SK-N-SH (cell line): Measurements from ENCODE around the gene OSBPL2. TPM values are rescaled to one million over a fixed set of nuclear protein-coding genes. Genes with fewer than 3 reads are reported as not detected.

Source experiments
- CTCF ChIA-PET: fragments of 300-600, 350-600 bp; formaldehyde crosslinking; extraction: SDS; loops from one replicate; lab custom pipeline; 2021; lab: Yijun Ruan, JAX
- POLR2A ChIA-PET: fragments of 350-600 bp; sonication (Branson Sonifier 250); formaldehyde crosslinking; extraction: SDS; loops from one replicate; lab custom pipeline; 2020; ENCODE audit warnings: antibody characterized with exemption, inconsistent platforms; lab: Yijun Ruan, JAX
- DNase-seq: peaks from one replicate; pipeline ENCODE4 v3.0.0; 2012
- H2AFZ ChIP-seq: fragments of 200-600 bp; sonication (generic); 2 replicates; pipeline ENCODE4 v1.8.1; 2016; ENCODE audit warnings: antibody characterized with exemption, mild to moderate bottlenecking, low read depth
- H3F3A ChIP-seq: fragments of 200-600 bp; sonication (generic); replicated peaks from 2 replicates; pipeline ENCODE3; 2016; ENCODE audit warnings: antibody characterized with exemption, mild to moderate bottlenecking; ENCODE audit not compliant: insufficient read depth
- H3K27ac ChIP-seq, 2 experiments: fragments of 200-500 bp in 1 of 2; fragments of 200-600 bp in 1 of 2; sonication (Bioruptor generic) in 1 of 2; sonication (generic), shearing (Covaris generic) in 1 of 2; 2 replicates each; pipeline versions ENCODE4 v1.5.1 to v1.6.1; 2014 to 2016; ENCODE audit warnings: low read depth in 2 of 2, inconsistent platforms in 1 of 2, low read length in 1 of 2, mild to moderate bottlenecking in 1 of 2, mixed read lengths in 1 of 2
- H3K27me3 ChIP-seq: fragments of 200-600 bp; sonication (generic), shearing (Covaris generic); 2 replicates; pipeline ENCODE4 v1.6.1; 2016; ENCODE audit warnings: mixed run types; ENCODE audit not compliant: insufficient read depth
- H3K36me3 ChIP-seq, 2 experiments: fragments of 200-500 bp in 1 of 2; fragments of 200-600 bp in 1 of 2; sonication (Bioruptor generic) in 1 of 2; sonication (generic) in 1 of 2; replicated peaks in 1 of 2; 2 replicates each; pipeline versions ENCODE3 to v1.5.1; 2014 to 2016; ENCODE audit warnings: low read length in 1 of 2, mild to moderate bottlenecking in 1 of 2; ENCODE audit not compliant: insufficient read depth in 2 of 2, control insufficient read depth in 1 of 2
- H3K4me1 ChIP-seq, 2 experiments: fragments of 200-500 bp in 1 of 2; fragments of 200-600 bp in 1 of 2; sonication (Bioruptor generic) in 1 of 2; sonication (generic), shearing (Covaris generic) in 1 of 2; 2 replicates each; pipeline versions ENCODE4 v1.5.1 to v1.6.1; 2014 to 2016; ENCODE audit warnings: low read depth in 1 of 2, low read length in 1 of 2, mixed run types in 1 of 2; ENCODE audit not compliant: insufficient read depth in 2 of 2, control insufficient read depth in 1 of 2
- H3K4me2 ChIP-seq: fragments of 200-600 bp; sonication (generic), shearing (Covaris generic); 2 replicates; pipeline ENCODE4 v1.6.1; 2017; ENCODE audit warnings: mixed run types
- H3K4me3 ChIP-seq, 2 experiments: fragments of 200-500 bp in 1 of 2; fragments of 200-600 bp in 1 of 2; sonication (Bioruptor generic) in 1 of 2; sonication (generic), shearing (Covaris generic) in 1 of 2; 2 replicates each; pipeline versions ENCODE4 v1.5.1 to v1.8.1; 2014 to 2016; ENCODE audit warnings: low read depth in 2 of 2, inconsistent platforms in 1 of 2, low read length in 1 of 2, mild to moderate bottlenecking in 1 of 2, mixed read lengths in 1 of 2, moderate library complexity in 1 of 2
- H3K79me2 ChIP-seq: fragments of 200-600 bp; sonication (generic); 2 replicates; pipeline ENCODE4 v1.8.1; 2017; ENCODE audit warnings: mild to moderate bottlenecking; ENCODE audit not compliant: insufficient read depth
- H3K9ac ChIP-seq: fragments of 200-600 bp; sonication (generic); 2 replicates; pipeline ENCODE4 v1.6.1; 2017; ENCODE audit warnings: mixed run types
- H3K9me2 ChIP-seq: fragments of 200-600 bp; sonication (generic); 2 replicates; pipeline ENCODE4 v1.6.1; 2017; ENCODE audit warnings: mixed run types
- H3K9me3 ChIP-seq: fragments of 200-600 bp; sonication (generic); 2 replicates; pipeline ENCODE4 v1.6.1; 2017; ENCODE audit warnings: mixed run types, mild to moderate bottlenecking, moderate library complexity
- H4K20me1 ChIP-seq: fragments of 200-600 bp; sonication (generic); 2 replicates; pipeline ENCODE4 v1.6.1; 2017; ENCODE audit warnings: mild to moderate bottlenecking, mixed run types; ENCODE audit not compliant: insufficient read depth
- CTCF ChIP-seq: fragments of 200-600 bp; sonication (generic); IDR thresholded peaks from 2 replicates; pipeline ENCODE4 v1.6.1; 2017; ENCODE audit warnings: antibody characterized with exemption, mild to moderate bottlenecking, moderate library complexity
- ELF1 ChIP-seq: IDR thresholded peaks from 2 replicates; pipeline ENCODE4 v1.4.0; 2012
- EP300 ChIP-seq, 2 experiments: IDR thresholded peaks; 2 replicates each; pipeline versions ENCODE4 v1.4.0 to v1.6.1; 2012; ENCODE audit warnings: borderline replicate concordance in 1 of 2, low read depth in 1 of 2, low read length in 1 of 2
- FOSL2 ChIP-seq: IDR thresholded peaks from 2 replicates; pipeline ENCODE4 v1.4.0; 2012; ENCODE audit warnings: low read depth, mild to moderate bottlenecking, moderate library complexity, borderline replicate concordance
- FOXJ3 ChIP-seq: sonication (generic); formaldehyde crosslinking; IDR thresholded peaks from 2 replicates; pipeline ENCODE4 v1.5.1; 2020; ENCODE audit warnings: mild to moderate bottlenecking, missing genetic modification reagents
- MAX ChIP-seq: IDR thresholded peaks from 2 replicates; pipeline ENCODE4 v1.4.0; 2012; ENCODE audit warnings: low read depth
- NFIC ChIP-seq: IDR thresholded peaks from 2 replicates; pipeline ENCODE4 v1.4.0; 2012; ENCODE audit warnings: borderline replicate concordance
- RAD21 ChIP-seq: IDR thresholded peaks from 2 replicates; pipeline ENCODE4 v1.6.1; 2012; ENCODE audit warnings: mild to moderate bottlenecking, low read length
- RFX5 ChIP-seq: IDR thresholded peaks from 2 replicates; pipeline ENCODE4 v1.6.1; 2012; ENCODE audit warnings: mild to moderate bottlenecking, improper control_type of control experiment, low read length
- RXRA ChIP-seq: IDR thresholded peaks from 2 replicates; pipeline ENCODE4 v1.4.0; 2012; ENCODE audit warnings: low read depth, mild to moderate bottlenecking, borderline replicate concordance
- TEAD4 ChIP-seq: IDR thresholded peaks from 2 replicates; pipeline ENCODE4 v1.4.0; 2012; ENCODE audit warnings: mild to moderate bottlenecking, borderline replicate concordance; ENCODE audit not compliant: insufficient read depth
- WGBS: methylation state at CpG from one replicate; pipeline ENCODE4 v1.1.6; 2017; ENCODE audit warnings: low lambda C conversion rate; 5-methylcytosine and 5-hydroxymethylcytosine counted together
- polyA plus RNA-seq, 3 experiments: library from polyadenylated mRNA; depleted of rRNA; stranded (reverse); fragments of >200 nt; gene quantifications; 2 replicates each; pipeline ENCODE4 v1.2.3, GENCODE V29; 2012
- TF ChIP-seq, protein P1 (sequence below): fragments of 150-350 bp; IDR thresholded peaks from 2 replicates; pipeline ENCODE4 v1.6.1; 2017; ENCODE audit warnings: antibody characterized with exemption, low read length, low read depth, borderline replicate concordance
- TF ChIP-seq, protein P2 (sequence below): IDR thresholded peaks from 2 replicates; pipeline ENCODE4 v1.6.1; 2012; ENCODE audit warnings: mild to moderate bottlenecking, low read depth, low read length, moderate library complexity
- TF ChIP-seq, protein P3 (sequence below): IDR thresholded peaks from 2 replicates; pipeline ENCODE4 v1.4.0; 2012; ENCODE audit warnings: low read depth, borderline replicate concordance

The OSBPL2 gene
- polyA plus RNA-seq, 1 of the 3 experiments (the other 2 are of a cell fraction), result 17.7 TPM

- no peaks in the 10 kb centered on the region for H3K9me3 ChIP-seq
- peaks cover 5 to 40% of the 10 kb centered on the region in 2 experiments for H3K36me3 ChIP-seq
- H3K79me2 ChIP-seq, result peaks cover 44% of the 10 kb centered on the region
- peaks cover 7 to 26% of the 10 kb centered on the region in 2 experiments; a peak in 2 of 4 replicates for H3K4me1 ChIP-seq
- no CpG with 5 or more reads among the region's 39 CpGs for WGBS
- peaks cover 13% of the 10 kb centered on the region for H3F3A ChIP-seq
- CTCF ChIA-PET, result interaction anchor here (1.0 to 3.1 kb wide), 15 partner anchors 12 to 155 kb away, joined by 3 to 25 read pairs (median 4); partner anchors contain the start of genes LAMA5 and RPS21
- POLR2A ChIA-PET, result interaction anchor here (0.7 kb wide), 1 partner anchor 50 kb away, joined by 4 read pairs; no protein-coding TSS in a partner anchor
- peak overlapping the region; percentile 81 for H3K9ac ChIP-seq
- no peak overlapping the region for H2AFZ ChIP-seq
- peaks cover 45% of the 10 kb centered on the region for H4K20me1 ChIP-seq
- peak overlapping the region; percentile 93 for H3K4me2 ChIP-seq
- H3K27me3 ChIP-seq, result no peaks in the 10 kb centered on the region
- DNase-seq, result no peak
- H3K9me2 ChIP-seq, result no peaks in the 10 kb centered on the region
- peak overlapping the region; percentile 96 to 97 for H3K4me3 ChIP-seq
- TF ChIP-seq, protein P1, sequence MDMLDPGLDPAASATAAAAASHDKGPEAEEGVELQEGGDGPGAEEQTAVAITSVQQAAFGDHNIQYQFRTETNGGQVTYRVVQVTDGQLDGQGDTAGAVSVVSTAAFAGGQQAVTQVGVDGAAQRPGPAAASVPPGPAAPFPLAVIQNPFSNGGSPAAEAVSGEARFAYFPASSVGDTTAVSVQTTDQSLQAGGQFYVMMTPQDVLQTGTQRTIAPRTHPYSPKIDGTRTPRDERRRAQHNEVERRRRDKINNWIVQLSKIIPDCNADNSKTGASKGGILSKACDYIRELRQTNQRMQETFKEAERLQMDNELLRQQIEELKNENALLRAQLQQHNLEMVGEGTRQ, result no peak
- TF ChIP-seq ELF1 (no peak), RFX5 (no peak), EP300 (IDR thresholded peaks at IDR 0.05; ENCODE audit: borderline replicate concordance in 1 of 2, low read depth in 1 of 2, low read length in 1 of 2) (no peak), NFIC (no peak)
- TF ChIP-seq, protein P2, sequence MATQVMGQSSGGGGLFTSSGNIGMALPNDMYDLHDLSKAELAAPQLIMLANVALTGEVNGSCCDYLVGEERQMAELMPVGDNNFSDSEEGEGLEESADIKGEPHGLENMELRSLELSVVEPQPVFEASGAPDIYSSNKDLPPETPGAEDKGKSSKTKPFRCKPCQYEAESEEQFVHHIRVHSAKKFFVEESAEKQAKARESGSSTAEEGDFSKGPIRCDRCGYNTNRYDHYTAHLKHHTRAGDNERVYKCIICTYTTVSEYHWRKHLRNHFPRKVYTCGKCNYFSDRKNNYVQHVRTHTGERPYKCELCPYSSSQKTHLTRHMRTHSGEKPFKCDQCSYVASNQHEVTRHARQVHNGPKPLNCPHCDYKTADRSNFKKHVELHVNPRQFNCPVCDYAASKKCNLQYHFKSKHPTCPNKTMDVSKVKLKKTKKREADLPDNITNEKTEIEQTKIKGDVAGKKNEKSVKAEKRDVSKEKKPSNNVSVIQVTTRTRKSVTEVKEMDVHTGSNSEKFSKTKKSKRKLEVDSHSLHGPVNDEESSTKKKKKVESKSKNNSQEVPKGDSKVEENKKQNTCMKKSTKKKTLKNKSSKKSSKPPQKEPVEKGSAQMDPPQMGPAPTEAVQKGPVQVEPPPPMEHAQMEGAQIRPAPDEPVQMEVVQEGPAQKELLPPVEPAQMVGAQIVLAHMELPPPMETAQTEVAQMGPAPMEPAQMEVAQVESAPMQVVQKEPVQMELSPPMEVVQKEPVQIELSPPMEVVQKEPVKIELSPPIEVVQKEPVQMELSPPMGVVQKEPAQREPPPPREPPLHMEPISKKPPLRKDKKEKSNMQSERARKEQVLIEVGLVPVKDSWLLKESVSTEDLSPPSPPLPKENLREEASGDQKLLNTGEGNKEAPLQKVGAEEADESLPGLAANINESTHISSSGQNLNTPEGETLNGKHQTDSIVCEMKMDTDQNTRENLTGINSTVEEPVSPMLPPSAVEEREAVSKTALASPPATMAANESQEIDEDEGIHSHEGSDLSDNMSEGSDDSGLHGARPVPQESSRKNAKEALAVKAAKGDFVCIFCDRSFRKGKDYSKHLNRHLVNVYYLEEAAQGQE, result no peak
- peak overlapping the region; percentile 28 to 67; a peak in 3 of 4 replicates for H3K27ac ChIP-seq
These were observed 64.7 kb downstream of the OSBPL2 start for GRCh38 chr20:62303062-62303339.

GRCh38 chr20:62303340-62304226 lies 65.3 kb downstream of the OSBPL2 start:
- CTCF ChIA-PET, result interaction anchor here (1.0 to 3.1 kb wide), 9 partner anchors 12 to 156 kb away, joined by 3 to 25 read pairs (median 5); partner anchors contain the start of gene LAMA5
- H4K20me1 ChIP-seq, result peaks cover 51% of the 10 kb centered on the region
- no peaks in the 10 kb centered on the region for H3K27me3 ChIP-seq
- H3K4me1 ChIP-seq, result peaks cover 7 to 26% of the 10 kb centered on the region in 2 experiments; a peak in 2 of 4 replicates
- no peak overlapping the region for H2AFZ ChIP-seq
- no peaks in the 10 kb centered on the region for H3K9me2 ChIP-seq
- peaks cover 44% of the 10 kb centered on the region for H3K79me2 ChIP-seq
- peak overlapping the region; percentile 96 to 97 for H3K4me3 ChIP-seq
- peak overlapping the region; percentile 93 for H3K4me2 ChIP-seq
- 2% methylated on average over 26 of the region's 66 CpGs for WGBS
- H3K9me3 ChIP-seq, result no peaks in the 10 kb centered on the region
- peaks cover 19% of the 10 kb centered on the region for H3F3A ChIP-seq
- H3K27ac ChIP-seq, result peak overlapping the region; percentile 28 to 67; a peak in 3 of 4 replicates
- POLR2A ChIA-PET, result interaction anchor here (0.7 kb wide), 1 partner anchor 49 kb away, joined by 4 read pairs; no protein-coding TSS in a partner anchor
- no peak for DNase-seq
- H3K36me3 ChIP-seq, result peaks cover 5 to 42% of the 10 kb centered on the region in 2 experiments
- peak overlapping the region; percentile 81 for H3K9ac ChIP-seq
- TF ChIP-seq RXRA (no peak), CTCF (no peak), TEAD4 (no peak), FOXJ3 (CRISPR knock-in tag) (no peak), MAX (no peak), NFIC (no peak), FOSL2 (no peak), RAD21 (no peak)
- TF ChIP-seq, protein P3, sequence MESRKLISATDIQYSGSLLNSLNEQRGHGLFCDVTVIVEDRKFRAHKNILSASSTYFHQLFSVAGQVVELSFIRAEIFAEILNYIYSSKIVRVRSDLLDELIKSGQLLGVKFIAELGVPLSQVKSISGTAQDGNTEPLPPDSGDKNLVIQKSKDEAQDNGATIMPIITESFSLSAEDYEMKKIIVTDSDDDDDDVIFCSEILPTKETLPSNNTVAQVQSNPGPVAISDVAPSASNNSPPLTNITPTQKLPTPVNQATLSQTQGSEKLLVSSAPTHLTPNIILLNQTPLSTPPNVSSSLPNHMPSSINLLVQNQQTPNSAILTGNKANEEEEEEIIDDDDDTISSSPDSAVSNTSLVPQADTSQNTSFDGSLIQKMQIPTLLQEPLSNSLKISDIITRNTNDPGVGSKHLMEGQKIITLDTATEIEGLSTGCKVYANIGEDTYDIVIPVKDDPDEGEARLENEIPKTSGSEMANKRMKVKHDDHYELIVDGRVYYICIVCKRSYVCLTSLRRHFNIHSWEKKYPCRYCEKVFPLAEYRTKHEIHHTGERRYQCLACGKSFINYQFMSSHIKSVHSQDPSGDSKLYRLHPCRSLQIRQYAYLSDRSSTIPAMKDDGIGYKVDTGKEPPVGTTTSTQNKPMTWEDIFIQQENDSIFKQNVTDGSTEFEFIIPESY, result no peak
- TF ChIP-seq, protein P1, result no peak
